Glutamatergic neuron (in vitro differentiated cells): ENCODE results near the gene CCDC3. TPM values are rescaled to one million over a fixed set of nuclear protein-coding genes. Genes with fewer than 3 reads are reported as not detected.

Experiments used
- DNase-seq: peaks from one replicate; pipeline ENCODE4 v3.0.0; 2022
- H3K27ac Mint-ChIP-seq: one replicate; pipeline ENCODE4 v1.8.0; 2020; ENCODE audit warnings: mild to moderate bottlenecking, mixed read lengths, inconsistent platforms; ENCODE audit not compliant: unreplicated experiment
- H3K27me3 Mint-ChIP-seq: one replicate; pipeline ENCODE4 v1.8.0; 2020; ENCODE audit warnings: mild to moderate bottlenecking, moderate library complexity, mixed read lengths, inconsistent platforms; ENCODE audit not compliant: unreplicated experiment
- H3K36me3 Mint-ChIP-seq: one replicate; pipeline ENCODE4 v1.8.0; 2020; ENCODE audit warnings: mild to moderate bottlenecking, mixed read lengths, inconsistent platforms; ENCODE audit not compliant: unreplicated experiment
- H3K4me1 Mint-ChIP-seq: one replicate; pipeline ENCODE4 v1.8.0; 2020; ENCODE audit warnings: mild to moderate bottlenecking, low read depth, mixed read lengths, inconsistent platforms; ENCODE audit not compliant: unreplicated experiment
- H3K4me3 Mint-ChIP-seq: one replicate; pipeline ENCODE4 v1.8.0; 2020; ENCODE audit warnings: mild to moderate bottlenecking, mixed read lengths, inconsistent platforms; ENCODE audit not compliant: unreplicated experiment
- H3K9me3 Mint-ChIP-seq: one replicate; pipeline ENCODE4 v1.8.0; 2020; ENCODE audit warnings: mild to moderate bottlenecking, moderate library complexity, mixed read lengths, inconsistent platforms; ENCODE audit not compliant: unreplicated experiment
- CTCF ChIP-seq: fragments of 200-600 bp; sonication (generic); IDR thresholded peaks from one replicate; pipeline ENCODE4 v1.5.0; 2021; ENCODE audit not compliant: partially characterized antibody, unreplicated experiment
- total RNA-seq: library from RNA; stranded (reverse); fragmentation: NEBNext Ultra II Directional; extraction: Animal tissue kit (Norgen Biotek cat#: 25700); gene quantifications from one replicate; pipeline ENCODE4 v1.2.1, GENCODE V29; 2021; ENCODE audit not compliant: unreplicated experiment

CCDC3 gene
- total RNA-seq, 1 donor from 2014 or later = 13.8 TPM

- DNase-seq = no peak
- Mint-ChIP-seq H3K27me3 (no peaks in the 10 kb centered on the region), H3K9me3 (no peaks in the 10 kb centered on the region), H3K4me3 (no peak overlapping the region), H3K36me3 (peaks cover 8% of the 10 kb centered on the region), H3K27ac (no peak overlapping the region), H3K4me1 (no peaks in the 10 kb centered on the region)
- no peak for TF ChIP-seq CTCF
Measured at GRCh38 chr10:12944931-12945330, 56.6 kb downstream of the CCDC3 start.

DNA sequence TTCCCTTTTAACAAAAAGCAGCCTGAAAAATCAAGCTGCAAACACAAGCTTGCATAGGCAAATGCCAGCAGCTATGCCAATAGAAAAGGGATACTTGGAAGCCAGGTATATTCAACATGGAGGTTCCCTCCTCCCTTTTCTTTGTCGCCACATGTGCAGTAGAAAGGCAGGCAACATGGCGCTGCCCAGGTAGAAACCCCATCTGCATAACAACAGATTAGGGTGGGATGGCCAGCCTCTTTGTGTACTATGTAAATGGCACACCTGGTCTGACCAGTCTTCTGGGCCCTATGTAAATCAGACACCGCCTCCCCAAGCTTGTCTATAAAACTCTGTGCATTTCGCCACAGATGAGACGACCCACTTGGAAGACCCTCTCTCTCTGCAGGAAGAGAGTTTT lies 58.1 kb downstream of the CCDC3 start:
- DNase-seq = no peak
- H3K4me1 Mint-ChIP-seq = no peaks in the 10 kb centered on the region
- H3K27me3 Mint-ChIP-seq = no peaks in the 10 kb centered on the region
- TF ChIP-seq CTCF = no peak
- peaks cover 8% of the 10 kb centered on the region for H3K36me3 Mint-ChIP-seq
- H3K4me3 Mint-ChIP-seq = no peak overlapping the region
- H3K9me3 Mint-ChIP-seq = no peaks in the 10 kb centered on the region
- no peak overlapping the region for H3K27ac Mint-ChIP-seq

- DNase-seq = no peak
- no peak overlapping the region for H3K27ac Mint-ChIP-seq
- no peaks in the 10 kb centered on the region for H3K9me3 Mint-ChIP-seq
- peaks cover 4% of the 10 kb centered on the region for H3K36me3 Mint-ChIP-seq
- TF ChIP-seq CTCF = no peak
- no peak overlapping the region for H3K4me3 Mint-ChIP-seq
- no peaks in the 10 kb centered on the region for H3K4me1 Mint-ChIP-seq
- no peaks in the 10 kb centered on the region for H3K27me3 Mint-ChIP-seq
Measured at GRCh38 chr10:12941966-12942365, 59.5 kb downstream of the CCDC3 start.

- H3K36me3 Mint-ChIP-seq = peaks cover 4% of the 10 kb centered on the region
- TF ChIP-seq CTCF = no peak
- DNase-seq = no peak
- H3K9me3 Mint-ChIP-seq = no peaks in the 10 kb centered on the region
- no peak overlapping the region for H3K27ac Mint-ChIP-seq
- H3K4me3 Mint-ChIP-seq = no peak overlapping the region
- no peaks in the 10 kb centered on the region for H3K4me1 Mint-ChIP-seq
- no peaks in the 10 kb centered on the region for H3K27me3 Mint-ChIP-seq
Measured at GRCh38 chr10:12940791-12941190, 60.7 kb downstream of the CCDC3 start.

DNA sequence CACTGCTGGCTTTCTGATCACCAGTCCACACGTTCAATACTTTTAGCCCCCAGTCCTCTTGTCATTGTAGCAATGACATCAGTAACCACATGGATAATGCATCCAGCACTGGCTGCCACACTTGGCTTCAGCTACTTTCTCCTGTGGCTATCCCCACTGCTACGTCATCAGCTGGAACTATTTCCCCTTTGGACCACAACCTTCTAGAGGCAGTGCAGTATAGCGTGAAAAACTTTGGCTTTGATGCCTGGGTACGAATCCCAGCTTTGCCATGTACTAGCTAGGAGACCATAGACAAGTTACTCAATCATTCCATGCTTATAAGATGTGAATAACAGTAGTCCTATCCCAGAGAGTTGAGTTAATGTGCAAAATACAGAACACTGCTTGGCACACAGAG lies 63.2 kb downstream of the CCDC3 start:
- no peaks in the 10 kb centered on the region for H3K27me3 Mint-ChIP-seq
- H3K4me3 Mint-ChIP-seq = no peak overlapping the region
- no peaks in the 10 kb centered on the region for H3K4me1 Mint-ChIP-seq
- TF ChIP-seq CTCF = no peak
- no peak overlapping the region for H3K27ac Mint-ChIP-seq
- no peaks in the 10 kb centered on the region for H3K36me3 Mint-ChIP-seq
- H3K9me3 Mint-ChIP-seq = no peaks in the 10 kb centered on the region
- no peak for DNase-seq
